Natural killer cell (primary cell): ENCODE measurements around the gene ZPR1. TPM values are rescaled to one million over a fixed set of nuclear protein-coding genes. Genes with fewer than 3 reads are reported as not detected.

Experiments used
- ATAC-seq, 3 donors: fragments of 150-1000 bp in 2 of 3; fragments of 200-7000 bp in 1 of 3; cut with Tn5 transposase; 1 replicate in 1 of 3; 2 replicates in 2 of 3; pipeline ENCODE4 v1.10.0; 2021; ENCODE audit warnings: mild to moderate bottlenecking in 2 of 3, moderate library complexity in 2 of 3
- DNase-seq, 2 donors: peaks; one replicate each; pipeline versions ENCODE4 v3.0.0 to v3.0.0-alpha.2; 2013 to 2021; ENCODE audit warnings: mixed read lengths in 1 of 2
- H3K27ac ChIP-seq: one replicate; pipeline ENCODE4 v1.5.1; 2013; ENCODE audit warnings: mild to moderate bottlenecking, low read length
- H3K27me3 ChIP-seq: one replicate; pipeline ENCODE4 v1.6.1; 2013; ENCODE audit warnings: low read length; ENCODE audit not compliant: control insufficient read depth, insufficient read depth
- H3K36me3 ChIP-seq: one replicate; pipeline ENCODE4 v1.6.1; 2013; ENCODE audit warnings: low read length; ENCODE audit not compliant: control insufficient read depth, insufficient read depth
- H3K4me1 ChIP-seq: one replicate; pipeline ENCODE4 v1.6.1; 2013; ENCODE audit warnings: low read length; ENCODE audit not compliant: control insufficient read depth, insufficient read depth
- H3K4me3 ChIP-seq: one replicate; pipeline ENCODE4 v1.5.1; 2013; ENCODE audit warnings: low read length
- H3K9me3 ChIP-seq: one replicate; pipeline ENCODE4 v1.6.1; 2013; ENCODE audit warnings: low read length; ENCODE audit not compliant: control insufficient read depth, insufficient read depth
- H3K27ac Mint-ChIP-seq, 2 donors: one replicate each; pipeline ENCODE4 v1.8.0; 2022; ENCODE audit warnings: mild to moderate bottlenecking in 2 of 2, mixed read lengths in 2 of 2, moderate library complexity in 1 of 2
- H3K27me3 Mint-ChIP-seq, 2 donors: one replicate each; pipeline ENCODE4 v1.8.0; 2022; ENCODE audit warnings: low read depth in 2 of 2, mixed read lengths in 2 of 2
- H3K36me3 Mint-ChIP-seq: one replicate; pipeline ENCODE4 v1.8.0; 2022; ENCODE audit warnings: mixed read lengths
- H3K4me1 Mint-ChIP-seq, 2 donors: one replicate each; pipeline ENCODE4 v1.8.0; 2022; ENCODE audit warnings: mixed read lengths in 2 of 2
- H3K4me3 Mint-ChIP-seq: one replicate; pipeline ENCODE4 v1.8.0; 2022; ENCODE audit warnings: mild to moderate bottlenecking, moderate library complexity, mixed read lengths
- H3K9me3 Mint-ChIP-seq, 2 donors: one replicate each; pipeline ENCODE4 v1.8.0; 2022; ENCODE audit warnings: mixed read lengths in 2 of 2
- WGBS: methylation state at CpG from one replicate; pipeline ENCODE4 v1.1.7; 2013; ENCODE audit warnings: missing lambda C conversion rate; ENCODE audit not compliant: insufficient coverage; 5-methylcytosine and 5-hydroxymethylcytosine counted together
- intact Hi-C: fragments of 100-400 bp; cut with micrococcal nuclease; formaldehyde crosslinking; loops from one replicate; pipeline ENCODE4 v1.14.2; 2022
- total RNA-seq, 4 donors: library from RNA; stranded (reverse); fragments of 120-200 nt in 1 of 4; gene quantifications; one replicate each; pipeline versions ENCODE4 v1.2.3 to v1.2.4, GENCODE V29; 2013 to 2022
- TF ChIP-seq, protein P1 (sequence below): fragments of 200-600 bp; IDR thresholded peaks from one replicate; pipeline ENCODE4 v1.8.0; 2022; ENCODE audit warnings: antibody characterized with exemption

Gene ZPR1
- total RNA-seq, 3 donors from 2014 or later (not counting 1 experiment from before 2014, with no cell fraction given): 92.0 to 107 (median 92.6) TPM

DNA sequence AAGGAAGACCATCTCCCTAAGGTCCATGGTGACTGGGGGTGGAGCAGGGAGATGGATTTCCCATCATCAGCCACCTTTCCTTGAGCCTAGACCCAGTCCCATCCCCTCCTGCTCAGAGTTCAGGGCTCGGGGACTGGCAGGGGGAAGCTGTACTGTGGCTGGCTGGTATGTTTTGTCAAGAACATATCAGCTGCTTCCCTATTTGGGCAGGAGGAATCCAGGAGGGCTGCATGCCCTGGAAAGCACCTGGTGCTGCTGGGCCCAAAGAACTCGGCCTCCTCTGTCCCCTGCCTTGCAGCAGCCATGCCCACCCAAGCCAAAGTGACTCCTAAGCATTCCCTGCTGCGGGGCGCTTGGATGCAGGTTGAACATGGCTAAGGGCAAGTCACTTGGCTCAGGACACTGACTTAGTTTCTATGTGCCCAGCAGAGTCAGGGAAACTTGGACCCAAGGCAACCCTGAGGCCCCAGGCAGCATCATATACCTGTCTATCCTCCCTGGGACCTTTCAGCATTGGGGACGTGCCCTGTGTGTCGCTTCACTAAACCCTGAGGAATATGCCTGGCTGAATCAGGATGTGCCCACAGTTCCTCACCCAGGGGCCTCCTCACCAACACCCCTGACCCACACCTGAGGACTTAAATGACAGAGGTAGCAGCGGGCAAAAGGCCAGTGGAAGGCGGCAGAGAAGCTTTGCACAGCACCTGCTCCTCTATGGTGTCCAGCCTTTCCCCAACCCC is 58.2 kb downstream of the ZPR1 start:
- no peak for ATAC-seq
- no peak for DNase-seq
- Histone ChIP-seq H3K36me3 (no peaks in the 10 kb centered on the region), H3K9me3 (no peaks in the 10 kb centered on the region), H3K4me1 (peaks cover 7% of the 10 kb centered on the region), H3K27ac (no peak overlapping the region), H3K4me3 (no peak overlapping the region), H3K27me3 (no peaks in the 10 kb centered on the region)
- Mint-ChIP-seq H3K4me3 (no peak overlapping the region), H3K4me1 (peaks cover 12 to 16% of the 10 kb centered on the region in 2 donors), H3K36me3 (no peaks in the 10 kb centered on the region), H3K27ac (no peak overlapping the region), H3K9me3 (no peaks in the 10 kb centered on the region), H3K27me3 (peaks cover 0 to 9% of the 10 kb centered on the region in 2 donors)
- 80% methylated on average over 8 of the region's 8 CpGs for WGBS
- intact Hi-C loops: loop anchor here (5.0 kb wide), 2 partner anchors 108 to 498 kb away; partner anchors contain the start of gene APOA1
- TF ChIP-seq, protein P1, sequence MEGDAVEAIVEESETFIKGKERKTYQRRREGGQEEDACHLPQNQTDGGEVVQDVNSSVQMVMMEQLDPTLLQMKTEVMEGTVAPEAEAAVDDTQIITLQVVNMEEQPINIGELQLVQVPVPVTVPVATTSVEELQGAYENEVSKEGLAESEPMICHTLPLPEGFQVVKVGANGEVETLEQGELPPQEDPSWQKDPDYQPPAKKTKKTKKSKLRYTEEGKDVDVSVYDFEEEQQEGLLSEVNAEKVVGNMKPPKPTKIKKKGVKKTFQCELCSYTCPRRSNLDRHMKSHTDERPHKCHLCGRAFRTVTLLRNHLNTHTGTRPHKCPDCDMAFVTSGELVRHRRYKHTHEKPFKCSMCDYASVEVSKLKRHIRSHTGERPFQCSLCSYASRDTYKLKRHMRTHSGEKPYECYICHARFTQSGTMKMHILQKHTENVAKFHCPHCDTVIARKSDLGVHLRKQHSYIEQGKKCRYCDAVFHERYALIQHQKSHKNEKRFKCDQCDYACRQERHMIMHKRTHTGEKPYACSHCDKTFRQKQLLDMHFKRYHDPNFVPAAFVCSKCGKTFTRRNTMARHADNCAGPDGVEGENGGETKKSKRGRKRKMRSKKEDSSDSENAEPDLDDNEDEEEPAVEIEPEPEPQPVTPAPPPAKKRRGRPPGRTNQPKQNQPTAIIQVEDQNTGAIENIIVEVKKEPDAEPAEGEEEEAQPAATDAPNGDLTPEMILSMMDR: no peak

DNA sequence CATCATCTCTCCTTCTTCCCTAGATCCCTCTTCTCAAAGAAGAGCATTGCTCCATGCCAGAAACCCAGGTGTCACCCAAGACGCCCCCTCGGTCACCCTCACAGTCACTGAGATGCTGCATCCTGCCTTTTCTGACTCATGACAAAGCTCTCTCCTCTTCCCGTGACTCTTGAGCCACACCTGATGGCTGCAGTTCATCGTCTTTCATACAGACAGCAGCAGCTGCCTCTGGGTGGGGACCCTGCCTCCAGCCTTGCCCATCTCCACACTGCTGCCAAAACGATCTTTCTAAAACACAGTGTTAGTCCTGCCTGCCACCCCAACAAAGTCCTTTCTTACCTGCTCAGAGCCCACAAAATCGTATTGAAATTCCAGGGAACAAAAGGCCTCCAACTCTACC is 59.8 kb downstream of the ZPR1 start:
- intact Hi-C loops: no loop called here
- DNase-seq: no peak
- no peaks in the 10 kb centered on the region for H3K9me3 Mint-ChIP-seq
- H3K27ac Mint-ChIP-seq: no peak overlapping the region
- H3K4me3 ChIP-seq: no peak overlapping the region
- WGBS: 75% methylated on average over 6 of the region's 6 CpGs
- H3K4me1 Mint-ChIP-seq: peaks cover 8 to 9% of the 10 kb centered on the region in 2 donors
- ATAC-seq: no peak
- H3K4me3 Mint-ChIP-seq: no peak overlapping the region
- peaks cover 6% of the 10 kb centered on the region for H3K4me1 ChIP-seq
- H3K36me3 Mint-ChIP-seq: no peaks in the 10 kb centered on the region
- H3K27me3 Mint-ChIP-seq: peaks cover 0 to 11% of the 10 kb centered on the region in 2 donors
- no peak overlapping the region for H3K27ac ChIP-seq
- no peaks in the 10 kb centered on the region for H3K36me3 ChIP-seq
- no peaks in the 10 kb centered on the region for H3K27me3 ChIP-seq
- no peaks in the 10 kb centered on the region for H3K9me3 ChIP-seq
- TF ChIP-seq, protein P1: no peak

DNA sequence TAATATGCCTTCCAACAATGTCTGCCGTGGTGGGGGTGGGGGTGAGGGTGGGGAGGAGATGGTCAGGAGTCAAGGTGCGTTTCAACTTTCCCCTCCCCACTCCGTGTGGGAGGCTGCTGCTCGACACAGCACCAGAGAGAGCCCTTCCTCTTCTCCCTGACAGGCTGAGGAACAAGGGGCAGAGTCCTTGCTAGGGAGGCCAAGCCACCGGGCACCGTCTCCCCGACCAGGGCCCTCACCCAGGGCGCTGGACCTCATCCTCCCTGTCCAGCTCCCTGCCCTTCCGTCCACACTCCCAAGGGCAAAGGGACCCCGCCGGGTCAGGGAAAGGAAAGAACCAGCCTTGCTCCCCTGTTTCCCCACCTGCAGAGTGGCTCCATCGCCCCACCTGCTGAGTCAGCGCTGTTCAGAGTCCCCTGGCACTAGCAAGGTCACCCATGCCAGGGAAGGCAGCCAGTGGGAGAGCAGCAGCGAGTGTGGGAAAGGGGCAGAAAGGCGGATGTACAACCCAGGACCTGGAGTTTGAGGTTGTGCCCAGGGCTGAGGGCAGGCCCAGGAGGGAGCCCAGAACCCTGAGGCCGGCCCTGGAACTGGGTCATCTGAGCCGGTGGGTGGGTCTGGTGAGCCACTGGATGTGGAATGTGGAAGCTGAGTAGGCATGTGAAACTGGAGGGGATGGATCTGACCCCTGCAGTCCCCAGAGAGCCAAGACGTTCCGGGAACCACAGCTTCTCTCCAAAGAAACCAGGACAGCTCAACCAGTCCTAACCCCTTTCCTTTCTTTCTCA is 62.2 kb downstream of the ZPR1 start:
- H3K9me3 ChIP-seq: no peaks in the 10 kb centered on the region
- 77% methylated on average over 18 of the region's 19 CpGs for WGBS
- H3K4me3 ChIP-seq: no peak overlapping the region
- no peak overlapping the region for H3K4me3 Mint-ChIP-seq
- ATAC-seq (no peak), DNase-seq (no peak)
- TF ChIP-seq, protein P1: no peak
- intact Hi-C loops: no loop called here
- peaks cover 0 to 11% of the 10 kb centered on the region in 2 donors for H3K27me3 Mint-ChIP-seq
- H3K27me3 ChIP-seq: no peaks in the 10 kb centered on the region
- no peaks in the 10 kb centered on the region for H3K36me3 ChIP-seq
- no peaks in the 10 kb centered on the region for H3K9me3 Mint-ChIP-seq
- H3K4me1 ChIP-seq: no peaks in the 10 kb centered on the region
- H3K27ac ChIP-seq: no peak overlapping the region
- H3K4me1 Mint-ChIP-seq: no peaks in the 10 kb centered on the region
- no peak overlapping the region for H3K27ac Mint-ChIP-seq
- H3K36me3 Mint-ChIP-seq: no peaks in the 10 kb centered on the region
